MM.1S (cell line): Measurements from ENCODE around the gene PCDHA11.
"Not testable (repeated sequence)": the region's sequence is repeated elsewhere in the genome, so short reads cannot be mapped to it uniquely, and the experiment has no call there.

Experiments
- DNase-seq: peaks from one replicate; pipeline ENCODE4 v3.0.0-alpha.2; 2015
- H2AFZ ChIP-seq: fragments of 300-600 bp; sonication (generic); 2 replicates; pipeline ENCODE4 v1.6.0; 2016; ENCODE audit warnings: antibody characterized with exemption, low read length
- H3F3A ChIP-seq: fragments of 300-600 bp; sonication (generic); 2 replicates; pipeline ENCODE4 v1.6.1; 2016; ENCODE audit warnings: mild to moderate bottlenecking, antibody characterized with exemption, low read length, moderate library complexity, mixed read lengths; ENCODE audit not compliant: insufficient read depth
- H3K27ac ChIP-seq: fragments of 300-600 bp; sonication (generic); 2 replicates; pipeline ENCODE4 v1.5.1; 2016; ENCODE audit warnings: mild to moderate bottlenecking, low read length
- H3K27me3 ChIP-seq: fragments of 300-600 bp; sonication (generic); replicated peaks from 2 replicates; pipeline ENCODE4 v1.6.0; 2016; ENCODE audit warnings: low read length; ENCODE audit not compliant: insufficient read depth
- H3K36me3 ChIP-seq: fragments of 300-600 bp; sonication (generic); replicated peaks from 2 replicates; pipeline ENCODE4 v1.6.1; 2016; ENCODE audit warnings: mild to moderate bottlenecking, low read length, mixed read lengths; ENCODE audit not compliant: insufficient read depth
- H3K4me1 ChIP-seq: fragments of 300-600 bp; sonication (generic); 2 replicates; pipeline ENCODE4 v1.6.1; 2016; ENCODE audit warnings: low read length, mixed read lengths
- H3K4me2 ChIP-seq: fragments of 300-600 bp; sonication (generic); 2 replicates; pipeline ENCODE4 v1.6.0; 2016; ENCODE audit warnings: low read depth, low read length
- H3K4me3 ChIP-seq: fragments of 300-600 bp; sonication (generic); 2 replicates; pipeline ENCODE4 v1.5.1; 2016; ENCODE audit warnings: low read length, mixed read lengths
- H3K79me2 ChIP-seq: fragments of 300-600 bp; sonication (generic); 2 replicates; pipeline ENCODE4 v1.6.1; 2016; ENCODE audit warnings: mixed run types, low read length, mixed read lengths
- H3K9ac ChIP-seq: fragments of 300-600 bp; sonication (generic); 2 replicates; pipeline ENCODE4 v1.6.1; 2016; ENCODE audit warnings: low read length, mixed read lengths
- H3K9me2 ChIP-seq: fragments of 300-600 bp; sonication (generic); replicated peaks from 2 replicates; pipeline ENCODE4 v1.6.1; 2016; ENCODE audit warnings: mild to moderate bottlenecking, low read length, mixed read lengths; ENCODE audit not compliant: insufficient read depth
- H3K9me3 ChIP-seq: fragments of 300-600 bp; sonication (generic); replicated peaks from 2 replicates; pipeline ENCODE4 v1.6.1; 2016; ENCODE audit warnings: mild to moderate bottlenecking, low read length, mixed read lengths; ENCODE audit not compliant: insufficient read depth
- H4K20me1 ChIP-seq: fragments of 300-600 bp; sonication (generic); 2 replicates; pipeline ENCODE4 v1.6.1; 2016; ENCODE audit warnings: mild to moderate bottlenecking, low read length, moderate library complexity, mixed read lengths; ENCODE audit not compliant: insufficient read depth
- CTCF ChIP-seq: fragments of 300-600 bp; sonication (generic); IDR thresholded peaks from 2 replicates; pipeline ENCODE4 v1.5.1; 2016; ENCODE audit warnings: antibody characterized with exemption, low read length, mixed read lengths
- EZH2 ChIP-seq: fragments of 300-600 bp; sonication (generic); optimal IDR thresholded peaks from 2 replicates; pipeline ENCODE3; 2017; ENCODE audit warnings: low read depth, mild to moderate bottlenecking, antibody characterized with exemption, low read length, mixed read lengths
- EZH2phosphoT487 ChIP-seq: fragments of 300-600 bp; sonication (generic); IDR thresholded peaks from 2 replicates; pipeline ENCODE4 v1.6.1; 2018; ENCODE audit warnings: antibody characterized with exemption, low read length

The PCDHA11 gene

GRCh38 chr5:140840978-140841962, 27.5 kb upstream of the PCDHA11 start, which contains the start of gene PCDHA8:
TSS of gene PCDHA8 (plus strand) at chr5:140841187. CDS start at chr5:140841322, 135 bp downstream.
- H3K9ac ChIP-seq: no peak within 1 kb of the TSS
- no peak for TF ChIP-seq EZH2phosphoT487
- no peak for TF ChIP-seq EZH2
- peak; percentile 54 for TF ChIP-seq CTCF
- no peaks in the 10 kb centered on the region for H3F3A ChIP-seq
- H3K4me2 ChIP-seq: peak within 1 kb of the TSS; percentile 29; the same call in 1 of the 2 replicates
- H3K4me3 ChIP-seq: no peak within 1 kb of the TSS
- no peaks in the 10 kb centered on the region for H3K9me2 ChIP-seq
- no peaks in the 10 kb centered on the region for H3K79me2 ChIP-seq
- no peaks in the 10 kb centered on the region for H3K27me3 ChIP-seq
- H4K20me1 ChIP-seq: no peaks in the 10 kb centered on the region
- H3K9me3 ChIP-seq: no peaks in the 10 kb centered on the region
- peak within 1 kb of the TSS; percentile 52 for H2AFZ ChIP-seq
- no peaks in the 10 kb centered on the region for H3K4me1 ChIP-seq
- DNase-seq: peak; percentile 47
- H3K36me3 ChIP-seq: no peaks in the 10 kb centered on the region
- no peak within 1 kb of the TSS for H3K27ac ChIP-seq

- Histone ChIP-seq H3F3A (no peaks in the 10 kb centered on the region), H3K79me2 (no peaks in the 10 kb centered on the region)
- no peak for TF ChIP-seq EZH2phosphoT487
- no peak for TF ChIP-seq EZH2
- no peak for TF ChIP-seq CTCF
Measured at GRCh38 chr5:140842798-140843733, 25.7 kb upstream of the PCDHA11 start.

GRCh38 chr5:140848139-140849102, 20.3 kb upstream of the PCDHA11 start, which contains the start of gene PCDHA9:
TSS of gene PCDHA9 (plus strand) at chr5:140848382. CDS start at chr5:140848496, 114 bp downstream.
- not testable (repeated sequence) for H3K9ac ChIP-seq, H3K79me2 ChIP-seq, H3K36me3 ChIP-seq, H2AFZ ChIP-seq, H3K27me3 ChIP-seq, H4K20me1 ChIP-seq, H3K4me2 ChIP-seq, H3K27ac ChIP-seq, H3F3A ChIP-seq, H3K4me3 ChIP-seq, H3K9me3 ChIP-seq, DNase-seq, H3K4me1 ChIP-seq, H3K9me2 ChIP-seq

More at GRCh38 chr5:140842798-140843733, 25.7 kb upstream of the PCDHA11 start:
- Histone ChIP-seq H3K36me3 (no peaks in the 10 kb centered on the region), H3K9me2 (no peaks in the 10 kb centered on the region), H3K27me3 (no peaks in the 10 kb centered on the region), H3K4me3 (no peak overlapping the region), H3K27ac (no peak overlapping the region), H3K9ac (no peak overlapping the region), H2AFZ (no peak overlapping the region), H3K4me1 (no peaks in the 10 kb centered on the region), H3K4me2 (no peak overlapping the region), H4K20me1 (no peaks in the 10 kb centered on the region), H3K9me3 (no peaks in the 10 kb centered on the region)
- DNase-seq: no peak

- H2AFZ ChIP-seq, H3K4me2 ChIP-seq, H3K9ac ChIP-seq, H4K20me1 ChIP-seq, H3K4me3 ChIP-seq, H3K79me2 ChIP-seq, H3F3A ChIP-seq, H3K9me3 ChIP-seq, H3K4me1 ChIP-seq, H3K9me2 ChIP-seq, H3K27me3 ChIP-seq, H3K36me3 ChIP-seq, DNase-seq, H3K27ac ChIP-seq: not testable (repeated sequence)
Measured at GRCh38 chr5:140849831-140850634, 18.7 kb upstream of the PCDHA11 start.
